ENCODE data around the gene ZNF644.
A peak's percentile ranks its signal among the peaks of the same experiment; 100 is the strongest.
"Not testable (repeated sequence)": the region's sequence is repeated elsewhere in the genome, so short reads cannot be mapped to it uniquely, and the experiment has no call there.

ZNF644 gene

DNA sequence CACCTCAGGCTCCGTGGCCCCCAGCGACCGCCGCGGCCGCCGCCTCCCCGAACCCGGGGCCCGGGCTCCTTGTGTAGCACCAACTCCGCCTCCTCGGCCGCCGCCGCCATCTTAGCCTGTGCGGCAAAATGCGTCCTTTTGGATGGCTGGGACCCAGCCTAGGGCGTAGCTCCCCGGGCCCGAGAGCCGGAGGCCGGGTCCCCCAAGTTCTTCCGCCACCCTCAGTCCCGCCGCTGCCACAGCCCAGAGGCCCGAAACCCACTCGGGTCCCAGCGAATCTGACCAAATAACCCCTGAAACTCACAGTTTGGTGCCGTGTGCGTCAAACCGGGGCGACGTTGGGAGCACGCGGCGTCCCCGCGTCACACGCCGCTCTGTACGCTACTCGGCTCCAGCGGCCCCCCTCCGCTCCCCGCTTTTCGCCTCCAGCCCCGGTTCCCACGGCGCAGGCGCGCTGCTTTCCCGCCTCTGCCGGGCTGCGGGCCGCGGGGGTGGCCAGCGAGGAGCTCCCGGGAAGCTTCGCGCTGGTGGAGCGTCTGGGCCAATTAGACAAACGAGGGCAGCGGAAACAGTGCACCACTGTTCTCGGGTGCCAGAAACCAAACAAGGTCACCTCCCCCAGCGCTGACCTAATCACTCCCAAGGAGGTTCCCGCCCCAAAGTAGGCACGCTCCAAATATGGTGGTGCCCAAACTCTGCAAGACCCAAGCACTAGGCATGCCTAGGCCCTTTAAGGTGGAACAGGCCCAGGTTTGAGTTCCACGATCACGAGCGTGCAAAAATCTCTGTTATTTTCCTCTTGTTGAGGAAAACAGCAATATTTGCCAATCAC lies at the start of gene ZNF644:
ZNF644 (minus strand) TSS at position 350 of the 832 bp plus-strand sequence. CDS start 39,682 bp downstream, outside the sequence.
- peak; percentile 92 for DNase-seq (ENCODE audit: low read depth)

- no peak for DNase-seq (ENCODE audit: low read depth)
Observed at GRCh38 chr1:91070298-91070697, 48.5 kb upstream of the ZNF644 start.

DNA sequence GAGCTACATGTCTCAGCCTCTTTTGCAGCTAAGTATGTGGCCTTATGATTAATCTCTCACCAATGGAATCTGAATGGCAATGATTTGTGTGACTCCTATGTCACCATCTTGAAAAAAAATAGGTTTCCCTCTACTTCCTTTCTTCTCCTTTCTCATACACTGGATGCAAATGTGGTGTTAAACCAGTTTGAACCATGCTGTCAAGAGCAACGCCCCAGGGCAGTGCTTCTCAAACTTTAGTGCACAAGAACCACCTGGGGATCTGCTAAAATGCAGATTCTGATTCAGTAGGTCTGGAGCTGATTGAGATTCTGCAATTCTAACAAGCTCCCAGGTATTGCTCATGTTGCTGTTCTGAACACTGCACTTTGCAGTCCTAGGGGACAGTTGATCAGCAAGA lies 44.7 kb upstream of the ZNF644 start:
- no peak for DNase-seq (ENCODE audit: low read depth)

DNA sequence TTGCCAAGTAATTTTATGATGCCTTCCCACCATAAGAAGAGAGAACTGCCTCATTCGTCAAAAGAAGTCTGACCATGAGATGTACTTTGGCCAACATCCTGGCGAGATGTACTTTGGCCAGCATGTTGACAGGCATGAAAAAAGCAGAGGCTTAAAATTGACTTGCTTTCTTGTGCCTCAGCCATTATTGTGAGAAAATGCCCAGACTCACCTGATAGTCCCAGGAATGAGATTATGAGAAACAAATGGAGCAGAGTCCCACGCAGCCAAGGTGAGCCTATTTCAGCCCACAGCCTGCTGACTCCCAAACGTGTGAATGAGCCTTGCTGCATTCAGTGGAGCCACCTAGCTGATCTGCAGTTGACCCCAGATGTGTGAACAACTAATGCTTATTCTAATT lies 43.5 kb upstream of the ZNF644 start:
- DNase-seq (ENCODE audit: low read depth), result no peak

DNA sequence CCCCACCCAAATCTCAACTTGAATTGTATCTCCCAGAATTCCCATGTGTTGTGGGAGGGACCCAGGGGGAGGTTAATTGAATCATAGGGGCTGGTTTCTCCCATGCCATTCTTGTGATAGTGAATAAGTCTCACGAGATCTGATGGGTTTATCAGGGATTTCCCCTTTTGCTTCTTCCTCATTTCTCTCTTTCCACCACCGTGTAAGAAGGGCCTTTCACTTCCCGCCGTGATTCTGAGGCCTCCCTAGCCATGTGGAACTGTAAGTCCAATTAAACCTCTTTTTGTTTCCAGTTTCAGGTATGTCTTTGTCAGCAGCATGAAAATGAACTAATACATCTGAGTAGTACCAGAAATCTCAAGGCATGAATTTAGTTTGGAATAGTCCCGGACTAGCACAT lies 41.6 kb upstream of the ZNF644 start:
- DNase-seq (ENCODE audit: low read depth), result not testable (repeated sequence)

- no peak for DNase-seq (ENCODE audit: low read depth)
Observed at GRCh38 chr1:91059157-91059556, 37.3 kb upstream of the ZNF644 start.

DNA sequence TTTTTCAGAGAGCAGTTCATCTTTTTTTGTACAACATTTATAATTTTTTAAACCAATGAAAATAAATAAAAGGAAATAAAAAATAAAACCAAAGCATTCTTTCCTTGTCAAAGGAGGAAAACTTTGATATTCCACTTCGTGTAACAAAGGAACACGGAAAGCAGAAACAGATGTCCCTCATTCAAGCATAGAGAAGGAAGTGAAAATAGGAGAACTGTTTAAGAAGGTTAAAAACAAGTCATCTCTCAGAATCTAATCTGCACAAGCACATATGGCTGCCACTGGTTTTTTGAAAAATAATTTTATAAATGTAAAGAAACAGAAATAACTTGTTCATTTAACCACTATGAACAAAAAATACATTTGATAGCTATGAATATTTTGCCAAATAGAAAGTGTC lies 35.9 kb upstream of the ZNF644 start:
- no peak for DNase-seq (ENCODE audit: low read depth)

DNA sequence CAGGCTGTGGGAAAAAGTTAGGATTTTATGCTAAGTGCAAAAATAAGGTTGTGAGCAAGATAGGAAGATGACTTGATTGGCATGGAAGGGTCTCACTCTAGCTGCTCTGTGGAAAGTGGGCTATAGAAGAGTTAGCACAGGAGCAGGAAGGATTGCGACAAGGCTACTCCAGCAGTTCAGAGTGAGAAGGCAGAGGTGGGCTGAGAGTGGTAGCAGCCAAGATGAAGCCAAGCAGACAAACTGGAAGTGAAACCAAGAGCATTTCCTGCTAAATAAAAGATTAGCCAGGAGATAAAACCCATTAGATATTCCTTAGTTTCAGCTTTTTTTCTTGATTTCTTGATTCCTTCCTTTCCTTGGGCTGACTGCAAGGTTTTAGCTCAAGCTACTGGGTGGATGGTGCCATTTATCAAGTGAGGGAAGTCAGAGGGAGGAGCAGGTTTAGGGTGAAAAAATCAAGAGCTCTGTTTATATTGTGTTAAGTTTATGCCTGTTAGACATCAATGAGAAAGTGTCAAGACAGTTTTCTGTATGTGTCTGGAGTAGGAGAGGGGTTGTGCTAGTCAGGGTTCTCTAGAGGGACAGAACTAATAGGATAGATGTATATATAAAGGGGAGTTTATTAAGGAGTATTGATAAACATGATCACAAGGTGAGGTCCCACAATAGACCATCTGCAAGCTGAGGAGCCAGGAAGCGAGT lies 33.1 kb upstream of the ZNF644 start:
- DNase-seq (ENCODE audit: low read depth), result no peak

DNA sequence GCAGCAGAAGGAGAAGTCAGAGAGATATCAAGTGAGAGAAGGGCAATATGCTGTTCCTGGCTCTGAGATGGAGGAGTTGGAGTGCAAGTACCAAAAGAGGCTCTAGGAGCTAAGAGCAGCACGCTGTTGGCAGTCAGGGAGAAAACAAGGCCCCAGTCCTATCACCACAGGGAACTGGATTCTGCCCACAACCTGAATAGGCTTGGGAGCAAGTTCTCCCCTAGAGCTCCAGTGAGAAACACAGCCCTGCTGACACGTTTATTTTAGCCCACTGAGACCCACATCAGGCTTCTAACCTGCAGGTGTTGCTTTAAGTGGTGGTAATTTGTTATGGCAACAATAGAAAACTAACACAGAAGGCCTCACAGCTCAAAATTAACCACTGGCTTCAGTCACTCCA lies 31.8 kb upstream of the ZNF644 start:
- no peak for DNase-seq (ENCODE audit: low read depth)

GRCh38 chr1:91049551-91049950 lies 27.7 kb upstream of the ZNF644 start:
- not testable (repeated sequence) for DNase-seq (ENCODE audit: low read depth)

DNA sequence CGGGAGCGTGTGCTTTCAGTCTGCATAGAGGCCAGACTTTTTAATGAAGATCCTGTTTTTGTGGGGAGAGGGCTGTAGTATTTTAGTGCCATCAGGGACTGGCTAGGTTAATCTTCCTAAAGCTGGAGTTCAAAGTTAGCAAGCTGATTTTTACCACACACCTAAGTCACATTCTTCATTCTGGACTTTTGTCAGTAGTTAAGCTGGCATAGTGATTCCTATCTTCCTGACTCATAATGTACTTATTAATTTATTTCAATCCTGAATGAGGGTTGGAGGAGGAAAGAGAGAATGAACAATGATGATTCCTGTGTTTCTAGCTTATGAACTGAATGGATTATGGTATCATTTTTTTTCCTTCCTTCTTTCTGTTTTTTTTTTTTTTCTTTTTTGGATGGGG lies 24.9 kb upstream of the ZNF644 start:
- DNase-seq (ENCODE audit: low read depth), result no peak

GRCh38 chr1:91045284-91045683 lies 23.4 kb upstream of the ZNF644 start:
- no peak for DNase-seq (ENCODE audit: low read depth)

DNA sequence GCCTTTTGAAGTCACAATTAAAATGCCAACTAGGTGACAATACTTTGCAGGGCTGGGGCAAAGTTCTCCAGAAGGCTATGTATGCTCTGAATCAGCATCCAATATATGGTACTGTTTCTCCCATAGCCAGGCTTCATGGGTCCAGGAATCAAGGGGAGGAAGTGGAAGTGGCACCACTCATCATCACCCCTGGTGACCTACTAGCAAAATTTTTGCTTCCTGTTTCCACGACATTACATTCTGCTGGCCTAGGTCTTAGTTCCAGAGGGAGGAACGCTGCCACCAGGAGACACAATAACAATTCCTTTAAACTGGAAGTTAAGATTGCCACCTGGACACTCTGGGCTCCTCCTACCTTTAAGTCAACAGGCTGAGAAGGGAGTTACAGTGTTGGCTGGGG lies 22.9 kb upstream of the ZNF644 start:
- not testable (repeated sequence) for DNase-seq (ENCODE audit: low read depth)

GRCh38 chr1:91042372-91042771 lies 20.5 kb upstream of the ZNF644 start:
- not testable (repeated sequence) for DNase-seq (ENCODE audit: low read depth)

- DNase-seq (ENCODE audit: low read depth), result no peak
Observed at GRCh38 chr1:91038582-91038981, 16.7 kb upstream of the ZNF644 start.

- no peak for DNase-seq (ENCODE audit: low read depth)
Observed at GRCh38 chr1:91036894-91037829, 15.3 kb upstream of the ZNF644 start.

DNA sequence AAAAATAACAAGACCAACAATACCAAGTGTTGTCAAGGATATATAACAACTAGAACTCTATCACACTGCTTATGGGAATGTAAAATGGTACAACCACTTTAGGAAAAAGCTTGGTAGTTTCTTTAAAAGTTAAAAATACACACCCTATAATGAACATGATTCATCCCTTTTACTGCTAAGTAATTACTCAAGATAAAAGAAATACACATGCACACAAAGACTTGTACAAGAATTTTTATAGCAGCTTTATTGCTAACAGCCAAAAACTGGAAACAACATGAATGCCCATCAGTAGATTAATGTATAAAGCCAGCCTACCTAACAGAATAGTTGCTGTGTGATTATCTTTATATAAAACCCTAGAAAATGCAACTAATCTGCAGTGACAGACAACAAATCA lies 10.5 kb upstream of the ZNF644 start:
- DNase-seq (ENCODE audit: low read depth), result no peak

GRCh38 chr1:91031081-91031480 lies 9.2 kb upstream of the ZNF644 start:
- no peak for DNase-seq (ENCODE audit: low read depth)

- DNase-seq (ENCODE audit: low read depth), result peak; percentile 10
Observed at GRCh38 chr1:91026777-91027176, 4.9 kb upstream of the ZNF644 start.

GRCh38 chr1:91026320-91026719 lies 4.5 kb upstream of the ZNF644 start:
- DNase-seq (ENCODE audit: low read depth), result no peak

DNA sequence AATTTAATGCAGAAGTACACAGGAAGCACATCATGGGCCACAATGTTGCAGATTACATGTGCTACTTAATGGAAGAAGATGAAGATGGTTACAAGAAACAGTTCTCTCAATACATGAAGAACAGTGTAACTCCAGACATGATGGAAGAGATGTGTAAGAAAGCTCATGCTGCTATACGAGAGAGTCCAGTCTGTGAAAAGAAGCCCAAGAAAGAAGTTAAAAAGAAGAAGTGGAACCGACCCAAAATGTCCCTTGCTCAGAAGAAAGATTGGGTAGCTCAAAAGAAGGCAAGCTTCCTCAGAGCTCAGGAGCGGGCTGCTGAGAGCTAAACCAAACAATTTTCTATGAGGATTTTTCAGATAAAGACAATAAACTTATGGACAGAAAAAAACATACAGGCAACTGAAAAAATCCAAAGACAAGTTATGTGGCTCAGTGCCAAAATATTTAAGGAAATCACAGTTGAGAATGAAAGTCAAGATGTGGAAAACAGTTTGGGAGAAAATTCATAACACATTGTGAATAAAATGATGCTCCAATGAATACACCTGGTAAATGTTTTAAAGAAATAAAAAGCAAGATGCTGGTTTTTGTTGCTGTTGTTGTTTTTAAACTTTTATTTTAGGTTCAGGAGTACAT lies 2.8 kb upstream of the ZNF644 start:
- DNase-seq (ENCODE audit: low read depth), result no peak

DNA sequence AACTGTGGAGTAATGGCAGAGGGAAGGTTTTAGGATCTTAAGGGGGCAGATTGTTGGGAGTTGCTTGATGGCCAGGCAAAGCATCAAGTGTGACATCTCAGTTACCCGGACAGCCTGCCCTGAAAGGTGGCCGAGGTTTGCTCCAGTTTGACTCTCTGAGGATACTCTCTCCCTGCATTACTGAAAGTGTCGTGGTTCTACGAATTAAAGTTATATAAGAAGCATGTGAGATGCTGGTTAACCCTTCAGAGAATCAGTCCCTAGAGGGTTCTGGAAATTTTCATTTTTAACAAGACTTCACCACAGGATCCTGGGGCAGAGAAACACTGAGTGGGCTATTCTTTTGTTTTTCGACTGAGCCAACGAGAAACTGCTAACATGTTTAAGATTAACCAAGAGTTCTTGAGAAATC lies 689 bp upstream of the ZNF644 start:
- DNase-seq (ENCODE audit: low read depth), result no peak

Measured in fibroblast of gingiva (primary cell).